HG02623 (cell line): Measurements from ENCODE around the gene TOMM22.

Experiments used
- ATAC-seq: cut with Tn5 transposase; IDR thresholded peaks from one replicate; pipeline ENCODE4 v1.9.1; 2021; ENCODE audit warnings: moderate library complexity; ENCODE audit not compliant: unreplicated experiment

The TOMM22 gene

GRCh38 chr22:38713921-38714320, 32.2 kb downstream of the TOMM22 start:
- no peak for ATAC-seq

GRCh38 chr22:38715176-38715764, 33.5 kb downstream of the TOMM22 start:
- no peak for ATAC-seq

GRCh38 chr22:38715852-38716251, 34.1 kb downstream of the TOMM22 start:
- ATAC-seq: no peak

- ATAC-seq: no peak
Observed at GRCh38 chr22:38716271-38716670, 34.5 kb downstream of the TOMM22 start.

GRCh38 chr22:38716826-38717225, 35.1 kb downstream of the TOMM22 start:
- ATAC-seq: no peak

- no peak for ATAC-seq
Observed at GRCh38 chr22:38717244-38717643, 35.5 kb downstream of the TOMM22 start.

GRCh38 chr22:38718414-38718813, 36.7 kb downstream of the TOMM22 start:
- ATAC-seq: no peak

- no peak for ATAC-seq
Observed at GRCh38 chr22:38719196-38719595, 37.4 kb downstream of the TOMM22 start.

- ATAC-seq: no peak
Observed at GRCh38 chr22:38720350-38720749, 38.6 kb downstream of the TOMM22 start.

GRCh38 chr22:38721551-38721950, 39.8 kb downstream of the TOMM22 start:
- ATAC-seq: no peak

- no peak for ATAC-seq
Observed at GRCh38 chr22:38724176-38724575, 42.4 kb downstream of the TOMM22 start.

- no peak for ATAC-seq
Observed at GRCh38 chr22:38724926-38725571, 43.3 kb downstream of the TOMM22 start.

GRCh38 chr22:38725900-38726655, 44.3 kb downstream of the TOMM22 start:
- no peak for ATAC-seq

- ATAC-seq: no peak
Observed at GRCh38 chr22:38727123-38727522, 45.4 kb downstream of the TOMM22 start.

- no peak for ATAC-seq
Observed at GRCh38 chr22:38727530-38728451, 46.0 kb downstream of the TOMM22 start.

GRCh38 chr22:38728871-38729796, 47.4 kb downstream of the TOMM22 start:
- no peak for ATAC-seq

- no peak for ATAC-seq
Observed at GRCh38 chr22:38729946-38730345, 48.2 kb downstream of the TOMM22 start.

- ATAC-seq: no peak
Observed at GRCh38 chr22:38730411-38730871, 48.7 kb downstream of the TOMM22 start.

- ATAC-seq: no peak
Observed at GRCh38 chr22:38731703-38732161, 50.0 kb downstream of the TOMM22 start.
